Esophagus muscularis mucosa (tissue), 4 donors: ENCODE measurements around the gene SIK2. TPM values are rescaled to one million over a fixed set of nuclear protein-coding genes. Genes with fewer than 3 reads are reported as not detected.
A peak's percentile ranks its signal among the peaks of the same experiment; 100 is the strongest.

Source experiments
- DNase-seq: peaks from one replicate; pipeline ENCODE4 v3.0.0-alpha.2; 2017; ENCODE audit errors: extremely low spot score
- H3K27ac ChIP-seq, 4 donors: fragments of 200-600 bp; sonication (generic); replicated peaks in 1 of 4; 1 replicate in 3 of 4; 2 replicates in 1 of 4; pipeline ENCODE4 v1.5.1; 2016 to 2019; ENCODE audit warnings: mild to moderate bottlenecking in 1 of 4
- H3K27me3 ChIP-seq, 4 donors: fragments of 200-600 bp; sonication (generic); one replicate each; pipeline versions ENCODE4 v1.5.1 to v1.6.0; 2016 to 2019
- H3K36me3 ChIP-seq, 4 donors: fragments of 200-600 bp; sonication (generic); one replicate each; pipeline ENCODE4 v1.5.1; 2016 to 2019
- H3K4me1 ChIP-seq, 4 donors: fragments of 200-600 bp; sonication (generic); one replicate each; pipeline ENCODE4 v1.5.1; 2016 to 2019
- H3K4me3 ChIP-seq, 4 donors: fragments of 200-600 bp; sonication (generic); 1 replicate in 2 of 4; 2 replicates in 2 of 4; pipeline ENCODE4 v1.5.1; 2016 to 2019; ENCODE audit warnings: mild to moderate bottlenecking in 4 of 4, moderate library complexity in 1 of 4
- H3K9me3 ChIP-seq, 4 donors: fragments of 200-600 bp; sonication (generic); 1 replicate in 3 of 4; 2 replicates in 1 of 4; pipeline ENCODE4 v1.5.1; 2016 to 2019
- CTCF ChIP-seq, 3 experiments: fragments of 200-600 bp in 2 of 3; fragments of 450-650 bp in 1 of 3; sonication (generic) in 2 of 3; IDR thresholded peaks; one replicate each; pipeline ENCODE4 v1.5.1; 2017 to 2019; ENCODE audit warnings: antibody characterized with exemption in 3 of 3, mild to moderate bottlenecking in 2 of 3, moderate library complexity in 1 of 3
- EP300 ChIP-seq: sonication (generic); formaldehyde crosslinking; IDR thresholded peaks from one replicate; pipeline ENCODE4 v1.6.1; 2017; ENCODE audit warnings: antibody characterized with exemption
- POLR2A ChIP-seq: fragments of 450-650 bp; IDR thresholded peaks from one replicate; pipeline ENCODE4 v1.6.1; 2017; ENCODE audit warnings: antibody characterized with exemption, moderate library complexity, mild to moderate bottlenecking, low read depth
- POLR2AphosphoS5 ChIP-seq, 2 donors: sonication (generic); formaldehyde crosslinking; IDR thresholded peaks; one replicate each; pipeline ENCODE4 v1.6.1; 2017; ENCODE audit warnings: antibody characterized with exemption in 2 of 2
- WGBS: methylation state at CpG from one replicate; pipeline ENCODE4 v1.1.5; 2018; 5-methylcytosine and 5-hydroxymethylcytosine counted together
- intact Hi-C: fragments of 100-400 bp; cut with DNase I; formaldehyde crosslinking; loops from one replicate; pipeline ENCODE4 v1.15.1; 2023
- total RNA-seq, 4 donors: library from RNA; depleted of rRNA; stranded (reverse); fragments of >200 nt; gene quantifications; one replicate each; pipeline versions ENCODE4 v1.1.0 to v1.2.1, GENCODE V29; 2016

The SIK2 gene
- total RNA-seq, 4 donors from 2014 or later, result 14.5 to 22.1 (median 17.4) TPM

GRCh38 chr11:111607751-111608150 is 5.5 kb downstream of the SIK2 start:
- intact Hi-C loops, result no loop called here

GRCh38 chr11:111612224-111612623 is 10.0 kb downstream of the SIK2 start:
- no peak for DNase-seq
- Histone ChIP-seq H3K27ac (peak overlapping the region in 3 of 4 donors; percentile 12 to 48 (median 19)), H3K36me3 (peaks cover 0 to 12% (median 7%) of the 10 kb centered on the region in 4 donors), H3K4me3 (no peak overlapping the region), H3K9me3 (no peaks in the 10 kb centered on the region), H3K27me3 (no peaks in the 10 kb centered on the region), H3K4me1 (peaks cover 10 to 16% (median 14%) of the 10 kb centered on the region in 4 donors)
- intact Hi-C loops, result no loop called here
- no peak for TF ChIP-seq POLR2AphosphoS5 (IDR thresholded peaks at IDR 0.05)
- TF ChIP-seq POLR2A, result no peak
- WGBS, result 68% methylated on average over 1 of the region's 1 CpG

More at GRCh38 chr11:111607751-111608150, 5.5 kb downstream of the SIK2 start:
- DNase-seq, result no peak
- WGBS, result 87% methylated on average over 3 of the region's 3 CpGs
- H3K27ac ChIP-seq, result no peak overlapping the region
- no peaks in the 10 kb centered on the region for H3K9me3 ChIP-seq
- TF ChIP-seq EP300 (no peak), CTCF (IDR thresholded peaks at IDR 0.05) (no peak), POLR2A (no peak), POLR2AphosphoS5 (IDR thresholded peaks at IDR 0.05) (no peak)
- no peaks in the 10 kb centered on the region for H3K27me3 ChIP-seq
- H3K4me1 ChIP-seq, result peaks cover 26 to 54% (median 53%) of the 10 kb centered on the region in 4 donors
- no peaks in the 10 kb centered on the region for H3K36me3 ChIP-seq
- H3K4me3 ChIP-seq, result no peak overlapping the region

GRCh38 chr11:111617286-111617685 is 15.0 kb downstream of the SIK2 start:
- TF ChIP-seq CTCF (IDR thresholded peaks at IDR 0.05), result no peak
- TF ChIP-seq POLR2AphosphoS5 (IDR thresholded peaks at IDR 0.05), result no peak
- TF ChIP-seq POLR2A, result no peak
- TF ChIP-seq EP300, result no peak
- WGBS, result 90% methylated on average over 4 of the region's 4 CpGs
- Histone ChIP-seq H3K27ac (no peak overlapping the region), H3K9me3 (no peaks in the 10 kb centered on the region), H3K4me1 (peaks cover 3 to 5% (median 4%) of the 10 kb centered on the region in 4 donors), H3K27me3 (no peaks in the 10 kb centered on the region), H3K4me3 (no peak overlapping the region), H3K36me3 (peaks cover 7 to 54% (median 35%) of the 10 kb centered on the region in 4 donors)
- intact Hi-C loops, result no loop called here
- DNase-seq, result no peak

- no peak for TF ChIP-seq EP300
- TF ChIP-seq POLR2A, result no peak
- no peak for TF ChIP-seq CTCF (IDR thresholded peaks at IDR 0.05)
- DNase-seq, result no peak
- Histone ChIP-seq H3K27ac (no peak overlapping the region), H3K36me3 (peaks cover 7 to 60% (median 41%) of the 10 kb centered on the region in 4 donors), H3K4me1 (peaks cover 0 to 4% (median 0%) of the 10 kb centered on the region in 4 donors), H3K4me3 (no peak overlapping the region), H3K9me3 (no peaks in the 10 kb centered on the region), H3K27me3 (no peaks in the 10 kb centered on the region)
- intact Hi-C loops, result no loop called here
Observed at GRCh38 chr11:111620518-111620917, 18.3 kb downstream of the SIK2 start.

- no peaks in the 10 kb centered on the region for H3K27me3 ChIP-seq
- H3K4me1 ChIP-seq, result peaks cover 0 to 21% (median 7%) of the 10 kb centered on the region in 4 donors
- no peak overlapping the region for H3K4me3 ChIP-seq
- WGBS, result 99% methylated on average over 4 of the region's 4 CpGs
- no peaks in the 10 kb centered on the region for H3K9me3 ChIP-seq
- H3K36me3 ChIP-seq, result peaks cover 7 to 37% (median 22%) of the 10 kb centered on the region in 4 donors
- TF ChIP-seq CTCF (IDR thresholded peaks at IDR 0.05) (no peak), EP300 (no peak), POLR2A (no peak), POLR2AphosphoS5 (IDR thresholded peaks at IDR 0.05) (no peak)
- intact Hi-C loops, result no loop called here
- H3K27ac ChIP-seq, result no peak overlapping the region
- DNase-seq, result no peak
Observed at GRCh38 chr11:111623527-111624030, 21.3 kb downstream of the SIK2 start.
